ENCODE results near the gene ATP2C2. TPM values are rescaled to one million over a fixed set of nuclear protein-coding genes. Genes with fewer than 3 reads are reported as not detected.

ATP2C2 gene
- 10 to 100 TPM in 2 of 4 donors, 1 to 10 TPM in 2; 4.0 to 45.7 (median 15.6) TPM for polyA plus RNA-seq
- long read RNA-seq, donor 1: 0 reads
- long read RNA-seq, donor 2, partial matches to known transcripts: 0 of 2 reads
- long read RNA-seq, donor 2, other reads (novel, unspliced or antisense): 0 of 2 reads
- long read RNA-seq, donor 3, partial matches to known transcripts: 0 of 1 reads
- long read RNA-seq, donor 3, other reads (novel, unspliced or antisense): 0 of 1 reads
- long read RNA-seq, donor 4: 0 reads
- long read RNA-seq, donor 5: 0 reads
- long read RNA-seq, donor 6: 0 reads
- long read RNA-seq, donor 7: 0 reads
- long read RNA-seq, donor 8: 0 reads
- long read RNA-seq, donor 9: 0 reads
- long read RNA-seq, donor 10, partial matches to known transcripts: 8 of 12 reads
- long read RNA-seq, donor 10, other reads (novel, unspliced or antisense): 0 of 12 reads

- Histone ChIP-seq H3K4me3 (ENCODE audit: low read depth in 1 of 3, low read length in 3 of 3) (peak within 1 kb of the TSS; percentile 37 to 74 (median 72)), H3K27me3 (ENCODE audit: control insufficient read depth in 3 of 3, insufficient read depth in 3 of 3, low read length in 3 of 3) (peaks cover 0 to 17% (median 12%) of the 10 kb centered on the region in 3 donors), H3K27ac (ENCODE audit: low read depth in 1 of 3, low read length in 2 of 3) (peak within 1 kb of the TSS; percentile 52 to 81 (median 77)), H3K4me1 (ENCODE audit: control insufficient read depth in 3 of 3, insufficient read depth in 2 of 3, low read depth in 1 of 3, low read length in 2 of 3) (peaks cover 0 to 20% (median 6%) of the 10 kb centered on the region in 3 donors), H3K9me3 (ENCODE audit: control insufficient read depth in 2 of 2, insufficient read depth in 1 of 2, low read depth in 1 of 2, low read length in 1 of 2) (no peaks in the 10 kb centered on the region), H3K36me3 (ENCODE audit: control insufficient read depth in 3 of 3, insufficient read depth in 2 of 3, low read depth in 1 of 3, low read length in 3 of 3) (no peaks in the 10 kb centered on the region)
- 1 to 2% (median 1%) methylated on average over 37 to 66 of the region's 66 CpGs for WGBS, 3 donors
- FAIRE-seq (no peak), DNase-seq (peak; percentile 88 to 91)
Measured at GRCh38 chr16:84368308-84368996, at the start of gene ATP2C2. ATP2C2 (plus strand) TSS chr16:84368538; CDS start chr16:84368616, 78 bp downstream.

GRCh38 chr16:84319146-84319760, 49.1 kb upstream of the ATP2C2 start:
- Histone ChIP-seq H3K36me3 (ENCODE audit: control insufficient read depth in 3 of 3, insufficient read depth in 2 of 3, low read depth in 1 of 3, low read length in 3 of 3) (no peaks in the 10 kb centered on the region), H3K4me3 (ENCODE audit: low read depth in 1 of 3, low read length in 3 of 3) (no peak overlapping the region), H3K9me3 (ENCODE audit: control insufficient read depth in 2 of 2, insufficient read depth in 1 of 2, low read depth in 1 of 2, low read length in 1 of 2) (peaks cover 1 to 11% of the 10 kb centered on the region in 2 donors), H3K27ac (ENCODE audit: low read depth in 1 of 3, low read length in 2 of 3) (no peak overlapping the region), H3K27me3 (ENCODE audit: control insufficient read depth in 3 of 3, insufficient read depth in 3 of 3, low read length in 3 of 3) (no peaks in the 10 kb centered on the region), H3K4me1 (ENCODE audit: control insufficient read depth in 3 of 3, insufficient read depth in 2 of 3, low read depth in 1 of 3, low read length in 2 of 3) (no peaks in the 10 kb centered on the region)
- no peak for FAIRE-seq
- 92 to 97% (median 96%) methylated on average over 21 to 24 of the region's 24 CpGs for WGBS, 3 donors
- no peak for DNase-seq

GRCh38 chr16:84320511-84320910, 47.8 kb upstream of the ATP2C2 start:
- Histone ChIP-seq H3K27ac (ENCODE audit: low read depth in 1 of 3, low read length in 2 of 3) (no peak overlapping the region), H3K4me1 (ENCODE audit: control insufficient read depth in 3 of 3, insufficient read depth in 2 of 3, low read depth in 1 of 3, low read length in 2 of 3) (no peaks in the 10 kb centered on the region), H3K36me3 (ENCODE audit: control insufficient read depth in 3 of 3, insufficient read depth in 2 of 3, low read depth in 1 of 3, low read length in 3 of 3) (no peaks in the 10 kb centered on the region), H3K27me3 (ENCODE audit: control insufficient read depth in 3 of 3, insufficient read depth in 3 of 3, low read length in 3 of 3) (no peaks in the 10 kb centered on the region), H3K9me3 (ENCODE audit: control insufficient read depth in 2 of 2, insufficient read depth in 1 of 2, low read depth in 1 of 2, low read length in 1 of 2) (peaks cover 1 to 11% of the 10 kb centered on the region in 2 donors), H3K4me3 (ENCODE audit: low read depth in 1 of 3, low read length in 3 of 3) (no peak overlapping the region)
- WGBS, 3 donors: 84 to 90% (median 86%) methylated on average over 5 of the region's 5 CpGs
- no peak for FAIRE-seq
- DNase-seq: no peak

- Histone ChIP-seq H3K4me3 (ENCODE audit: low read depth in 1 of 3, low read length in 3 of 3) (no peak overlapping the region), H3K9me3 (ENCODE audit: control insufficient read depth in 2 of 2, insufficient read depth in 1 of 2, low read depth in 1 of 2, low read length in 1 of 2) (peaks cover 1 to 11% of the 10 kb centered on the region in 2 donors), H3K4me1 (ENCODE audit: control insufficient read depth in 3 of 3, insufficient read depth in 2 of 3, low read depth in 1 of 3, low read length in 2 of 3) (no peaks in the 10 kb centered on the region), H3K27me3 (ENCODE audit: control insufficient read depth in 3 of 3, insufficient read depth in 3 of 3, low read length in 3 of 3) (no peaks in the 10 kb centered on the region), H3K36me3 (ENCODE audit: control insufficient read depth in 3 of 3, insufficient read depth in 2 of 3, low read depth in 1 of 3, low read length in 3 of 3) (no peaks in the 10 kb centered on the region), H3K27ac (ENCODE audit: low read depth in 1 of 3, low read length in 2 of 3) (no peak overlapping the region)
- WGBS, 3 donors: 58 to 80% (median 65%) methylated on average over 4 of the region's 4 CpGs
- FAIRE-seq (no peak), DNase-seq (no peak)
Measured at GRCh38 chr16:84321932-84322331, 46.4 kb upstream of the ATP2C2 start.

- Histone ChIP-seq H3K27ac (ENCODE audit: low read depth in 1 of 3, low read length in 2 of 3) (no peak overlapping the region), H3K36me3 (ENCODE audit: control insufficient read depth in 3 of 3, insufficient read depth in 2 of 3, low read depth in 1 of 3, low read length in 3 of 3) (no peaks in the 10 kb centered on the region), H3K27me3 (ENCODE audit: control insufficient read depth in 3 of 3, insufficient read depth in 3 of 3, low read length in 3 of 3) (no peaks in the 10 kb centered on the region), H3K4me1 (ENCODE audit: control insufficient read depth in 3 of 3, insufficient read depth in 2 of 3, low read depth in 1 of 3, low read length in 2 of 3) (no peaks in the 10 kb centered on the region), H3K9me3 (ENCODE audit: control insufficient read depth in 2 of 2, insufficient read depth in 1 of 2, low read depth in 1 of 2, low read length in 1 of 2) (peaks cover under 1 to 6% of the 10 kb centered on the region in 2 donors), H3K4me3 (ENCODE audit: low read depth in 1 of 3, low read length in 3 of 3) (no peak overlapping the region)
- WGBS, 3 donors: 77 to 90% (median 85%) methylated on average over 4 of the region's 4 CpGs
- FAIRE-seq: no peak
- no peak for DNase-seq
Measured at GRCh38 chr16:84322749-84323148, 45.6 kb upstream of the ATP2C2 start.

- DNase-seq (no peak), FAIRE-seq (no peak)
- no peaks in the 10 kb centered on the region for H3K9me3 ChIP-seq (ENCODE audit: control insufficient read depth in 2 of 2, insufficient read depth in 1 of 2, low read depth in 1 of 2, low read length in 1 of 2)
- no peaks in the 10 kb centered on the region for H3K27me3 ChIP-seq (ENCODE audit: control insufficient read depth in 3 of 3, insufficient read depth in 3 of 3, low read length in 3 of 3)
- no peaks in the 10 kb centered on the region for H3K4me1 ChIP-seq (ENCODE audit: control insufficient read depth in 3 of 3, insufficient read depth in 2 of 3, low read depth in 1 of 3, low read length in 2 of 3)
- H3K36me3 ChIP-seq (ENCODE audit: control insufficient read depth in 3 of 3, insufficient read depth in 2 of 3, low read depth in 1 of 3, low read length in 3 of 3): peaks cover 0 to 2% (median 0%) of the 10 kb centered on the region in 3 donors
- WGBS, 3 donors: 92 to 93% (median 93%) methylated on average over 7 of the region's 7 CpGs
- H3K27ac ChIP-seq (ENCODE audit: low read depth in 1 of 3, low read length in 2 of 3): no peak overlapping the region
- no peak overlapping the region for H3K4me3 ChIP-seq (ENCODE audit: low read depth in 1 of 3, low read length in 3 of 3)
Measured at GRCh38 chr16:84323606-84324005, 44.7 kb upstream of the ATP2C2 start.

GRCh38 chr16:84324434-84325262, 43.7 kb upstream of the ATP2C2 start:
- Histone ChIP-seq H3K4me1 (ENCODE audit: control insufficient read depth in 3 of 3, insufficient read depth in 2 of 3, low read depth in 1 of 3, low read length in 2 of 3) (no peaks in the 10 kb centered on the region), H3K27ac (ENCODE audit: low read depth in 1 of 3, low read length in 2 of 3) (no peak overlapping the region), H3K36me3 (ENCODE audit: control insufficient read depth in 3 of 3, insufficient read depth in 2 of 3, low read depth in 1 of 3, low read length in 3 of 3) (peaks cover 0 to 2% (median 0%) of the 10 kb centered on the region in 3 donors), H3K27me3 (ENCODE audit: control insufficient read depth in 3 of 3, insufficient read depth in 3 of 3, low read length in 3 of 3) (no peaks in the 10 kb centered on the region), H3K9me3 (ENCODE audit: control insufficient read depth in 2 of 2, insufficient read depth in 1 of 2, low read depth in 1 of 2, low read length in 1 of 2) (no peaks in the 10 kb centered on the region), H3K4me3 (ENCODE audit: low read depth in 1 of 3, low read length in 3 of 3) (no peak overlapping the region)
- 46 to 50% (median 46%) methylated on average over 2 of the region's 2 CpGs for WGBS, 3 donors
- DNase-seq (no peak), FAIRE-seq (no peak)

GRCh38 chr16:84326545-84326944, 41.8 kb upstream of the ATP2C2 start:
- FAIRE-seq: no peak
- 83 to 90% (median 86%) methylated on average over 2 of the region's 2 CpGs for WGBS, 3 donors

More at GRCh38 chr16:84326545-84326944, 41.8 kb upstream of the ATP2C2 start:
- no peaks in the 10 kb centered on the region for H3K9me3 ChIP-seq (ENCODE audit: control insufficient read depth in 2 of 2, insufficient read depth in 1 of 2, low read depth in 1 of 2, low read length in 1 of 2)
- H3K27me3 ChIP-seq (ENCODE audit: control insufficient read depth in 3 of 3, insufficient read depth in 3 of 3, low read length in 3 of 3): no peaks in the 10 kb centered on the region
- no peak overlapping the region for H3K4me3 ChIP-seq (ENCODE audit: low read depth in 1 of 3, low read length in 3 of 3)
- peaks cover 0 to 2% (median 0%) of the 10 kb centered on the region in 3 donors for H3K36me3 ChIP-seq (ENCODE audit: control insufficient read depth in 3 of 3, insufficient read depth in 2 of 3, low read depth in 1 of 3, low read length in 3 of 3)
- no peaks in the 10 kb centered on the region for H3K4me1 ChIP-seq (ENCODE audit: control insufficient read depth in 3 of 3, insufficient read depth in 2 of 3, low read depth in 1 of 3, low read length in 2 of 3)
- no peak overlapping the region for H3K27ac ChIP-seq (ENCODE audit: low read depth in 1 of 3, low read length in 2 of 3)
- no peak for DNase-seq

Data from small intestine (tissue), 16 donors.